Measurements from ENCODE around the gene CDKN2B.

The CDKN2B gene

GRCh38 chr9:21994556-21995005 lies 14.5 kb downstream of the CDKN2B start, which contains the start of gene CDKN2B-AS1:
CDKN2B-AS1 (plus strand) TSS chr9:21994791.
- H3K27me3 Mint-ChIP-seq = peaks cover 10 to 14% of the 10 kb centered on the region in 2 donors
- H3K9me3 Mint-ChIP-seq = peaks cover 0 to under 1% of the 10 kb centered on the region in 2 donors
- peak within 1 kb of the TSS; percentile 98 for H3K27ac Mint-ChIP-seq
- H3K4me1 Mint-ChIP-seq = peaks cover 21 to 40% of the 10 kb centered on the region in 2 donors
- DNase-seq (peak; percentile 51), ATAC-seq (replicated peaks) (peak; percentile 62 to 63)
- peak within 1 kb of the TSS; percentile 93 to 97 for H3K4me3 Mint-ChIP-seq
- peaks cover 9 to 13% of the 10 kb centered on the region in 2 donors for H3K36me3 Mint-ChIP-seq

- DNase-seq (peak; percentile 48), ATAC-seq (replicated peaks) (peak; percentile 53 to 60)
- peak within 1 kb of the TSS; percentile 98 for H3K27ac Mint-ChIP-seq
- H3K27me3 Mint-ChIP-seq = peaks cover 16 to 18% of the 10 kb centered on the region in 2 donors
- H3K9me3 Mint-ChIP-seq = peaks cover 0 to 1% of the 10 kb centered on the region in 2 donors
- H3K4me3 Mint-ChIP-seq = peak within 1 kb of the TSS; percentile 93 to 97
- H3K4me1 Mint-ChIP-seq = peaks cover 24 to 45% of the 10 kb centered on the region in 2 donors
- H3K36me3 Mint-ChIP-seq = peaks cover 13 to 15% of the 10 kb centered on the region in 2 donors
Measured at GRCh38 chr9:21993893-21994555, 15.1 kb downstream of the CDKN2B start, which contains the start of gene CDKN2A. CDKN2A (minus strand) TSS chr9:21994392.

GRCh38 chr9:21993007-21993406 lies 16.1 kb downstream of the CDKN2B start:
- peaks cover 13 to 15% of the 10 kb centered on the region in 2 donors for H3K36me3 Mint-ChIP-seq

GRCh38 chr9:21991072-21991959 lies 17.8 kb downstream of the CDKN2B start:
- Mint-ChIP-seq H3K27me3 (peaks cover 36 to 39% of the 10 kb centered on the region in 2 donors), H3K4me3 (no peak overlapping the region), H3K36me3 (peaks cover 10 to 15% of the 10 kb centered on the region in 2 donors)

More at GRCh38 chr9:21993007-21993406, 16.1 kb downstream of the CDKN2B start:
- no peak for DNase-seq
- H3K27me3 Mint-ChIP-seq = peaks cover 25% of the 10 kb centered on the region in 2 donors
- H3K4me3 Mint-ChIP-seq = peak overlapping the region; percentile 93 to 97
- no peak overlapping the region for H3K27ac Mint-ChIP-seq
- no peak for ATAC-seq (replicated peaks)
- peaks cover 24 to 48% of the 10 kb centered on the region in 2 donors for H3K4me1 Mint-ChIP-seq
- H3K9me3 Mint-ChIP-seq = peaks cover 0 to 1% of the 10 kb centered on the region in 2 donors

GRCh38 chr9:21989440-21990189 lies 19.5 kb downstream of the CDKN2B start:
- Mint-ChIP-seq H3K27ac (peak overlapping the region; percentile 89), H3K4me3 (peak overlapping the region; percentile 36 to 53), H3K4me1 (peaks cover 13 to 39% of the 10 kb centered on the region in 2 donors), H3K9me3 (peaks cover 0 to 1% of the 10 kb centered on the region in 2 donors), H3K36me3 (peaks cover 8 to 10% of the 10 kb centered on the region in 2 donors), H3K27me3 (peaks cover 36 to 45% of the 10 kb centered on the region in 2 donors)
- no peak for DNase-seq
- no peak for ATAC-seq (replicated peaks)

More at GRCh38 chr9:21991072-21991959, 17.8 kb downstream of the CDKN2B start:
- Mint-ChIP-seq H3K9me3 (peaks cover 0 to 1% of the 10 kb centered on the region in 2 donors), H3K27ac (no peak overlapping the region), H3K4me1 (peaks cover 21 to 55% of the 10 kb centered on the region in 2 donors)
- ATAC-seq (replicated peaks) = no peak
- no peak for DNase-seq

- Mint-ChIP-seq H3K27ac (no peak overlapping the region), H3K36me3 (peaks cover 7 to 8% of the 10 kb centered on the region in 2 donors), H3K27me3 (peaks cover 39 to 53% of the 10 kb centered on the region in 2 donors), H3K4me1 (peaks cover 11 to 29% of the 10 kb centered on the region in 2 donors), H3K9me3 (peaks cover 0 to 1% of the 10 kb centered on the region in 2 donors), H3K4me3 (no peak overlapping the region)
- ATAC-seq (replicated peaks) = no peak
- no peak for DNase-seq
Measured at GRCh38 chr9:21988056-21988990, 20.8 kb downstream of the CDKN2B start.

GRCh38 chr9:21985964-21986667 lies 23.0 kb downstream of the CDKN2B start:
- DNase-seq = no peak
- no peak for ATAC-seq (replicated peaks)
- Mint-ChIP-seq H3K9me3 (peaks cover 0 to 1% of the 10 kb centered on the region in 2 donors), H3K4me3 (no peak overlapping the region), H3K4me1 (peaks cover 10 to 27% of the 10 kb centered on the region in 2 donors), H3K27ac (no peak overlapping the region), H3K27me3 (peaks cover 44 to 58% of the 10 kb centered on the region in 2 donors), H3K36me3 (peaks cover 7 to 8% of the 10 kb centered on the region in 2 donors)

- H3K27me3 Mint-ChIP-seq = peaks cover 40 to 52% of the 10 kb centered on the region in 2 donors
- H3K27ac Mint-ChIP-seq = no peak overlapping the region
- H3K36me3 Mint-ChIP-seq = no peaks in the 10 kb centered on the region
- ATAC-seq (replicated peaks) (no peak), DNase-seq (no peak)
- H3K9me3 Mint-ChIP-seq = no peaks in the 10 kb centered on the region
- H3K4me3 Mint-ChIP-seq = no peak overlapping the region
- peaks cover 0 to 14% of the 10 kb centered on the region in 2 donors for H3K4me1 Mint-ChIP-seq
Measured at GRCh38 chr9:21984101-21984500, 25.0 kb downstream of the CDKN2B start.

- Mint-ChIP-seq H3K4me1 (peaks cover 0 to 10% of the 10 kb centered on the region in 2 donors), H3K27ac (no peak overlapping the region), H3K4me3 (no peak overlapping the region), H3K36me3 (no peaks in the 10 kb centered on the region), H3K27me3 (peaks cover 42 to 52% of the 10 kb centered on the region in 2 donors), H3K9me3 (no peaks in the 10 kb centered on the region)
- ATAC-seq (replicated peaks) = no peak
- DNase-seq = no peak
Measured at GRCh38 chr9:21983561-21983935, 25.6 kb downstream of the CDKN2B start.

GRCh38 chr9:21982861-21983560 lies 26.1 kb downstream of the CDKN2B start:
- peaks cover 40 to 49% of the 10 kb centered on the region in 2 donors for H3K27me3 Mint-ChIP-seq

GRCh38 chr9:21982391-21982790 lies 26.7 kb downstream of the CDKN2B start:
- Mint-ChIP-seq H3K9me3 (no peaks in the 10 kb centered on the region), H3K27me3 (peaks cover 36 to 44% of the 10 kb centered on the region in 2 donors), H3K36me3 (no peaks in the 10 kb centered on the region), H3K4me1 (peaks cover 0 to 10% of the 10 kb centered on the region in 2 donors), H3K4me3 (no peak overlapping the region), H3K27ac (no peak overlapping the region)
- DNase-seq (no peak), ATAC-seq (replicated peaks) (no peak)

More at GRCh38 chr9:21982861-21983560, 26.1 kb downstream of the CDKN2B start:
- DNase-seq (no peak), ATAC-seq (replicated peaks) (no peak)
- H3K36me3 Mint-ChIP-seq = no peaks in the 10 kb centered on the region
- H3K4me1 Mint-ChIP-seq = peaks cover 0 to 10% of the 10 kb centered on the region in 2 donors
- no peak overlapping the region for H3K4me3 Mint-ChIP-seq
- no peak overlapping the region for H3K27ac Mint-ChIP-seq
- no peaks in the 10 kb centered on the region for H3K9me3 Mint-ChIP-seq

All from stimulated activated naive B cell treated with anti-CD40 and anti-IgM and Interleukin-4, amounts not matched to agents 10 μg/mL and 1 μg/mL and 100 μg/mL, for 72 hours (primary cell).